Uterine smooth muscle cell (primary cell): Measurements from ENCODE around the gene PITPNM3. TPM values are rescaled to one million over a fixed set of nuclear protein-coding genes. Genes with fewer than 3 reads are reported as not detected.

Source experiments
- total RNA-seq: library from RNA; depleted of rRNA; stranded (reverse); fragments of >200 nt; gene quantifications from 2 replicates; pipeline ENCODE4 v1.2.3, GENCODE V29; 2014

PITPNM3 gene
- 0.37 and 0.55 TPM in 2 replicates for total RNA-seq

DNA sequence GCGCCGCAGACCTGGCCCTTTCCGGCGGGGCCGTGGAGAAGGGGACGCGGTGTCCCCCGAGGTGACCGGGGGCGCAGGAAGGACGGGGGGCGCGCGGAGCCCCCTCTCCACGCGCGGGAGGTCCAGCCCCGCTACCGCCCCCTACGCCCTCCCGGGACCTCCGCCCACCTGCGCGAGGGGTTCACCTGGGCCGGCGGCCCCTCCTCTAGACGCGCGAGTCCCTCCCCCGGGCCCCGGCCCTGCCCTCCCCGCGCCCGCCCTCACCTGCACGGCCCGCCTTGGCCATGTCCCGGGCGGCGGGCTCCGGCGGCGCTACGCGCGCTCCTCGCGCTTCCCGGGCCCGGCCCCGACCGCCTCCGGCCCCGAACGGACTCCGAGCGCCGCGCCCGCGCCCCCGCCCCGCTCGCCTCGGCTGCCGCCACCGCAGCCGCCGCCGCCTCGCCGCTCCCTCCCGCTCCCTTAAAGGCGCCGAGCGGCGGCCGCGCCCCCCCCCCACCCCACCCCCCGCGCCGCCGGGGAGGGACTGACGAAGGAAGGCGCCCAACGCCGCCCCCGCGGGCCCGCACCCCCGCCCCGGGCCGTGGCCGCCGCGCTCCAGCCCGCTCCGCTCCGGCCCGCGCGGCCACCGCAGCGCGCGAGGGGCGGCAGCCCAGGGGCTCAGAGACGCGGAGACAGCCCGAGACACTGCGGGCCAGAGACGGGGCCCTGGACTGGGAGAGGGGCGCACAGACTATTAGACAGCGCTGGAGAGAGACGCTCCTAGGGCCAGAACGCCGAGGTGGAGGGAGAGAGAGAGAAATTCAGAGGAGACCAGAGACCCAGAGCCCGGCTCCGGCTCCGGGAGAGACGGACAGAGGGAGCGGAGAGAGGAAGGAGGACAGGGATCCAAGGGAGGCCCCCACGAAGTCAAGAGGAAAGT, at the start of gene PITPNM3:
TSS of gene PITPNM3 (minus strand) at position 435 of the 919 bp plus-strand sequence. CDS start at position 286, 149 bp downstream.

DNA sequence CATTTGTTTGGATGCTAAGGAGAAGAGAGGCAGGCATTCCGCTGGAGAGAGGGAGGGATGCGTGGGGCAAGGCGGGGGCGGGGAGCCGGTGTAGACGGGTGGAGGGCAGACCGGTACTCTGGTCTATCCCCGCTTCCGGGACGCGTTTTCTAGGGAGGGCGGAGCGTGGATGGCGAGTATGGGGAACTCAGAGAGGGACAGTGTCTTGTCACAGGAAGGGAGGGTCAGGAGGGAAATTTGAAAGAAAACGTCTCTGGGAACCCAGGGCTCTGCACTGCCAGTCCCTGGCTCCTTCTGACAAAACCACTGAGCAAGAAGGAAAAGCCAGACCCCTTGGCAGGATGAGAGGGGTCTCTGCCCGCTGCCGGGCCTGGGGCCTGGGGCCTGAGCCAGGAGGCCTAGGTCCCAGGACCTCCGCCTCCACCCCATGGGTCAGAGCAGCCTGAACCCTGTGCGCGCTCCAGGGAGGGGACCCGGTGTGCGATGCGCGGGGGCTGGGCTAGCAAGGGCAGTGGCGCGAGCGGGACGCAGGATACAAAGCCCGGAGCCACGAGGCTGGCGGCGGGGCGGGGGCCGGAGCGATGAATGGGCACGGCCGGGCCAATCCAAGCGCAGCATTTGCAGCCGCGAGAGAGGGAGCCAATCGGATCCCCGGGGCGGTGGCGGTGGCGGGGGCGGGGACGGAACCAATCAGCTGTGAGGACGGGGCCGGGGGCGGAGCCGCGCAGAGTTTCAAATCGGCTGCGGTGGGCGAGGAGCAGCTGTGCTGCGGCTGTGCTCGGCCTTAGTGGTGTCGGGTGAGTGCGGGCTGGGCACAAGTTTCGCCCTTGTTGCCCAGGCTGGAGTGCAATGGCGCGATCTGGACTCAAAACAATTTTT, 112.4 kb downstream of the PITPNM3 start, which contains the start of gene PIMREG:
TSS of gene PIMREG (plus strand) at position 764 of the 879 bp plus-strand sequence. CDS start 656 bp downstream, outside the sequence.

DNA sequence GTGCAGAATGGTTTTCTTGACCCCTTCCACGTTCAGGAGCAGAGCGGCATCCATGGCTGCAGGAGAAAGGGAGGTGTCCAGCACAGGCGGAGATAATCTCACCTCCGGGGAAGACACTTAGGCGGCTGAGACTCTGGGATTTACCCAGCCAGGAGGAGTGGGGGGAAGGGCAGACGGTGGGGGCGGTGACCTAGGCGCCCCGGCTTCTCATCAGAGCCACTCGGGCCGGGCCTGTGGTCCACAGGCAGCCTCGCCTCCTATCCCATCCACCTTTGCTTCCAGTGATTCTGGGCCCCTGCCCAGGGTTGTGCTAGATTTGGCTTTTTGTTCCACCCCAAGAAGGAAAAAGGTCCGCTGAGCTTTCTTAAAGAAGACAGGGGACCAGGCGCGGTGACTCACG, 121.3 kb downstream of the PITPNM3 start, which contains the start of gene AIPL1:
TSS of gene AIPL1 (minus strand) at position 71 of the 400 bp plus-strand sequence. CDS start at position 54, 17 bp downstream.

Other genes with a start within 250 kb of the PITPNM3 start
- not detected in 2 replicates for gene AIPL1, start 121.4 kb downstream of the PITPNM3 start, total RNA-seq
- gene PIMREG, start 112.1 kb downstream of the PITPNM3 start, total RNA-seq, result 20.7 and 52.6 TPM in 2 replicates
- 12.1 and 13.6 TPM in 2 replicates for gene KIAA0753, start 84.2 kb upstream of the PITPNM3 start, total RNA-seq
- gene TXNDC17, start 84.5 kb upstream of the PITPNM3 start, total RNA-seq, result 114 and 152 TPM in 2 replicates
- 10.1 and 11.7 TPM in 2 replicates for gene MED31, start 95.0 kb upstream of the PITPNM3 start, total RNA-seq
- 0.44 and 0.75 TPM in 2 replicates for gene C17orf100, start 95.2 kb upstream of the PITPNM3 start, total RNA-seq
- gene SLC13A5, start 156.8 kb upstream of the PITPNM3 start, total RNA-seq, result not detected in 2 replicates
- gene XAF1, start 199.5 kb upstream of the PITPNM3 start, total RNA-seq, result 20.5 and 60.1 TPM in 2 replicates
- gene FBXO39, start 219.7 kb upstream of the PITPNM3 start, total RNA-seq, result 0.25 and 0.33 TPM in 2 replicates